IMR-90 (cell line): ENCODE results near the gene GUCY2D. TPM values are rescaled to one million over a fixed set of nuclear protein-coding genes. Genes with fewer than 3 reads are reported as not detected.

Experiments used
- ATAC-seq: fragments of 200-7000 bp; cut with Tn5 transposase; 2 replicates; pipeline ENCODE4 v1.9.1; 2020; ENCODE audit warnings: low read depth, mild to moderate bottlenecking, moderate library complexity
- BruUV-seq: library from RNA; stranded (reverse); fragments of 400-500 nt; replicated peaks from 2 replicates; lab custom pipeline; 2021; lab: Mats Ljungman, UMichigan
- CTCF ChIA-PET: fragments of 300-600 bp; formaldehyde crosslinking; extraction: SDS; loops from one replicate; lab custom pipeline; 2021; ENCODE audit warnings: antibody characterized with exemption; lab: Yijun Ruan, JAX
- POLR2A ChIA-PET: fragments of 300-600 bp; sonication (Branson Sonifier 250); formaldehyde crosslinking; loops from one replicate; lab custom pipeline; 2022; ENCODE audit warnings: antibody characterized with exemption; ENCODE audit not compliant: unreplicated experiment; lab: Charles Lee
- DNase-seq: peaks from one replicate; pipeline ENCODE4 v3.0.0; 2013
- H2AFZ ChIP-seq: replicated peaks from 2 replicates; pipeline ENCODE3; 2013; ENCODE audit warnings: low read length, mild to moderate bottlenecking; ENCODE audit not compliant: poor library complexity
- H2AK5ac ChIP-seq: 2 replicates; pipeline ENCODE4 v1.6.1; 2013; ENCODE audit warnings: low read depth, low read length, inconsistent platforms
- H2AK9ac ChIP-seq: replicated peaks from 2 replicates; pipeline ENCODE3; 2013; ENCODE audit warnings: mild to moderate bottlenecking, low read depth, low read length, moderate library complexity; ENCODE audit not compliant: poor library complexity
- H2BK120ac ChIP-seq: 2 replicates; pipeline ENCODE4 v1.6.1; 2013; ENCODE audit warnings: low read depth, low read length, inconsistent platforms
- H2BK15ac ChIP-seq: 3 replicates; pipeline ENCODE4 v1.6.1; 2013; ENCODE audit warnings: low read depth, low read length, inconsistent platforms
- H2BK20ac ChIP-seq: 2 replicates; pipeline ENCODE4 v1.6.1; 2013; ENCODE audit warnings: low read depth, mild to moderate bottlenecking, inconsistent platforms, low read length, moderate library complexity
- H2BK5ac ChIP-seq: 2 replicates; pipeline ENCODE4 v1.6.1; 2013; ENCODE audit warnings: mild to moderate bottlenecking, low read depth, low read length, inconsistent platforms; ENCODE audit not compliant: poor library complexity, severe bottlenecking
- H3K14ac ChIP-seq: replicated peaks from 2 replicates; pipeline ENCODE4 v1.6.1; 2013; ENCODE audit warnings: low read depth, low read length, inconsistent platforms
- H3K18ac ChIP-seq: 2 replicates; pipeline ENCODE4 v1.6.1; 2013; ENCODE audit warnings: low read depth, low read length, control low read depth
- H3K23ac ChIP-seq: 2 replicates; pipeline ENCODE4 v1.6.1; 2013; ENCODE audit warnings: low read depth, low read length, inconsistent platforms
- H3K27ac ChIP-seq: 2 replicates; pipeline ENCODE4 v1.5.1; 2013; ENCODE audit warnings: mild to moderate bottlenecking, control low read depth, low read length; ENCODE audit not compliant: insufficient read depth
- H3K27me3 ChIP-seq: 2 replicates; pipeline ENCODE4 v1.6.1; 2013; ENCODE audit warnings: low read length; ENCODE audit not compliant: control insufficient read depth, insufficient read depth
- H3K36me3 ChIP-seq: 2 replicates; pipeline ENCODE4 v1.6.1; 2013; ENCODE audit warnings: low read length, mixed read lengths; ENCODE audit not compliant: control insufficient read depth, insufficient read depth
- H3K4ac ChIP-seq: 2 replicates; pipeline ENCODE4 v1.6.1; 2013; ENCODE audit warnings: low read depth, low read length, inconsistent platforms
- H3K4me1 ChIP-seq: 2 replicates; pipeline ENCODE4 v1.6.1; 2013; ENCODE audit warnings: low read length, mixed read lengths; ENCODE audit not compliant: control insufficient read depth, insufficient read depth
- H3K4me2 ChIP-seq: 2 replicates; pipeline ENCODE4 v1.6.1; 2013; ENCODE audit warnings: low read depth, mild to moderate bottlenecking, control low read depth, low read length, moderate library complexity
- H3K4me3 ChIP-seq: 2 replicates; pipeline ENCODE4 v1.5.1; 2013; ENCODE audit warnings: low read depth, mild to moderate bottlenecking, control low read depth, low read length, moderate library complexity; ENCODE audit not compliant: insufficient read depth
- H3K56ac ChIP-seq: 2 replicates; pipeline ENCODE4 v1.6.1; 2013; ENCODE audit warnings: low read length, inconsistent platforms; ENCODE audit not compliant: insufficient read depth; ENCODE audit errors: extremely low read depth
- H3K79me1 ChIP-seq, 2 experiments: 2 replicates each; pipeline ENCODE4 v1.6.1; 2013; ENCODE audit warnings: low read length in 2 of 2, inconsistent platforms in 1 of 2, low read depth in 1 of 2
- H3K9ac ChIP-seq: 2 replicates; pipeline ENCODE4 v1.6.1; 2013; ENCODE audit warnings: low read depth, low read length, control low read depth
- H3K9me1 ChIP-seq: 2 replicates; pipeline ENCODE4 v1.6.1; 2013; ENCODE audit warnings: low read length, inconsistent platforms; ENCODE audit not compliant: insufficient read depth
- H3K9me3 ChIP-seq: 2 replicates; pipeline ENCODE4 v1.6.1; 2013; ENCODE audit warnings: low read length; ENCODE audit not compliant: control insufficient read depth, insufficient read depth
- H4K20me1 ChIP-seq: 2 replicates; pipeline ENCODE4 v1.6.1; 2013; ENCODE audit warnings: low read length, inconsistent platforms; ENCODE audit not compliant: insufficient read depth
- H4K5ac ChIP-seq: 2 replicates; pipeline ENCODE4 v1.6.1; 2013; ENCODE audit warnings: mild to moderate bottlenecking, low read depth, low read length, control low read depth
- H4K8ac ChIP-seq, 2 experiments: 2 replicates each; pipeline ENCODE4 v1.6.1; 2013; ENCODE audit warnings: low read depth in 2 of 2, low read length in 2 of 2, control low read depth in 1 of 2, inconsistent platforms in 1 of 2
- H4K91ac ChIP-seq: 2 replicates; pipeline ENCODE4 v1.6.1; 2013; ENCODE audit warnings: low read depth, low read length, inconsistent platforms; ENCODE audit not compliant: insufficient read depth
- MAFK ChIP-seq: IDR thresholded peaks from 2 replicates; pipeline ENCODE4 v1.6.1; 2012; ENCODE audit warnings: low read depth, low read length, improper control_type of control experiment
- RCOR1 ChIP-seq: IDR thresholded peaks from 2 replicates; pipeline ENCODE4 v1.6.1; 2012; ENCODE audit warnings: mild to moderate bottlenecking, low read length, improper control_type of control experiment; ENCODE audit not compliant: insufficient replicate concordance
- WGBS, 2 experiments: methylation state at CpG; one replicate each; pipeline versions ENCODE4 v1.1.5 to v1.1.7; 2013; ENCODE audit warnings: missing lambda C conversion rate in 2 of 2; ENCODE audit not compliant: insufficient read length in 1 of 2; ENCODE audit errors: extremely low coverage in 2 of 2; 5-methylcytosine and 5-hydroxymethylcytosine counted together
- dilution Hi-C: fragments of 300-500 bp; cut with HindIII; formaldehyde crosslinking; loops from one replicate; pipeline ENCODE4 v1.14.3; 2018; ENCODE audit warnings: low sequenced_read_pairs; ENCODE audit not compliant: unreplicated experiment
- in situ Hi-C: fragments of 300-500 bp; cut with MboI; formaldehyde crosslinking; loops from 3 replicates; pipeline ENCODE4 v1.14.3; 2019; ENCODE audit warnings: low sequenced_read_pairs, inconsistent platforms, mixed read lengths
- intact Hi-C: fragments of 100-400 bp; cut with micrococcal nuclease; formaldehyde crosslinking; loops from 2 replicates; pipeline ENCODE4 v1.10.0; 2022
- polyA plus RNA-seq, 3 experiments: library from polyadenylated mRNA; depleted of rRNA; stranded (reverse); fragments of >200 nt; gene quantifications; 2 replicates each; pipeline ENCODE4 v1.2.3, GENCODE V29; 2012; ENCODE audit warnings: low replicate concordance in 1 of 3
- total RNA-seq: library from RNA; depleted of rRNA; stranded (reverse); fragments of >200 nt; gene quantifications from 2 replicates; pipeline ENCODE4 v1.2.3, GENCODE V29; 2012
- TF ChIP-seq, protein P1 (sequence below): fragments of 150-350 bp; IDR thresholded peaks from 2 replicates; pipeline ENCODE4 v1.6.1; 2017; ENCODE audit warnings: mild to moderate bottlenecking, antibody characterized with exemption, low read length, low read depth

Gene GUCY2D
- total and polyA plus RNA-seq, 2 of the 4 experiments (the other 2 are of a cell fraction): 0.03 TPM; not detected in 1

DNA sequence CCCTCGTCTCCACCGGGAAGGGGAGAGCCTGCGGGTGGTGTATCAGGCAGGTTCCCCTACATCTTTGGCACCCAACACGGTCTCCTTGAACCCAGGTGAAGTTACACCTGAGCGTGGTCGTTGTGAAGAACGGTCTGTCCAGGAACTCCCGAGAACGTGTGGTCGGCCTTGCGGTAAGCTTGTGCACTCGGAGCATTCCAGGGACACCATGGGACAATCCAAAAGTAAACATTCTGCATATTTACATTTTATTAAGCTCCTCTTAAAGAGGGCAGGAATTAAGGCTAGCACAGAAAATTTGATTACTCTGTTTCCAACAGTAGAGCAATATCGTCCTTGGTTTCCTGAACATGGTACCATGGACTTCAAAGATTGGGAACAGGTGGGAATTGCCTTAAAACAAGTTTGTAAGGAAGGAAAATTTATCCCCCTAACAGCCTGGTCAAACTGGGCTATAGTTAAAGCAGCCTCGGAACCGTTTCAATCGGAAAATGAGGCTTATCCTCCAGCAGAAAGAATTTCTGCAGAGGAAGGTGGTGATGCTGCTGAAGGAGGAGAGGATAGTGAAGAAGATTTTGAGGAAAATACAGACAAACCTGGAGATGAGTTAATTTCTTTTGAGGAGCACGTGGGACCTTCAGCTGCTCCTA is 54.7 kb downstream of the GUCY2D start:
- no peak overlapping the region for H2BK15ac ChIP-seq
- no peak for TF ChIP-seq MAFK
- TF ChIP-seq, protein P1, sequence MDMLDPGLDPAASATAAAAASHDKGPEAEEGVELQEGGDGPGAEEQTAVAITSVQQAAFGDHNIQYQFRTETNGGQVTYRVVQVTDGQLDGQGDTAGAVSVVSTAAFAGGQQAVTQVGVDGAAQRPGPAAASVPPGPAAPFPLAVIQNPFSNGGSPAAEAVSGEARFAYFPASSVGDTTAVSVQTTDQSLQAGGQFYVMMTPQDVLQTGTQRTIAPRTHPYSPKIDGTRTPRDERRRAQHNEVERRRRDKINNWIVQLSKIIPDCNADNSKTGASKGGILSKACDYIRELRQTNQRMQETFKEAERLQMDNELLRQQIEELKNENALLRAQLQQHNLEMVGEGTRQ: no peak
- TF ChIP-seq RCOR1: no peak
- H2BK20ac ChIP-seq: no peak overlapping the region
- H4K20me1 ChIP-seq: no peaks in the 10 kb centered on the region
- H3K56ac ChIP-seq: no peak overlapping the region
- DNase-seq (no peak), ATAC-seq (no peak)
- H2AK9ac ChIP-seq: no peak overlapping the region
- H2AFZ ChIP-seq: no peak overlapping the region
- H3K4me3 ChIP-seq: no peak overlapping the region
- no peak overlapping the region for H4K5ac ChIP-seq
- no peak overlapping the region for H3K18ac ChIP-seq
- in situ Hi-C loops (no loop called here), dilution Hi-C loops (no loop called here), intact Hi-C loops (loop anchor here (1.0 to 5.0 kb wide), 5 partner anchors 68 to 314 kb away; partner anchors contain the start of genes CNTROB and TRAPPC1)
- no peaks in the 10 kb centered on the region for H3K36me3 ChIP-seq
- H4K91ac ChIP-seq: no peak overlapping the region
- no peak overlapping the region for H3K27ac ChIP-seq
- no peaks in the 10 kb centered on the region for H3K79me1 ChIP-seq
- peaks cover 45% of the 10 kb centered on the region for H3K27me3 ChIP-seq
- H2BK5ac ChIP-seq: no peak overlapping the region
- 86% methylated on average over 11 of the region's 17 CpGs; no CpG with 5 or more reads in 1 of the 2 experiments for WGBS, 2 experiments
- H3K9me1 ChIP-seq: no peaks in the 10 kb centered on the region
- H3K9ac ChIP-seq: no peak overlapping the region
- H3K4me1 ChIP-seq: peaks cover 2% of the 10 kb centered on the region; the same call in 1 of the 2 replicates
- no peak overlapping the region for H3K4ac ChIP-seq
- H4K8ac ChIP-seq: no peak overlapping the region
- H2AK5ac ChIP-seq: no peak overlapping the region
- H3K23ac ChIP-seq: no peak overlapping the region
- no TSS peak for BruUV-seq
- no peak overlapping the region for H3K4me2 ChIP-seq
- CTCF ChIA-PET: interaction anchor here (0.6 to 2.8 kb wide), 6 partner anchors 10 to 59 kb away, joined by 3 to 15 read pairs (median 4); no protein-coding TSS in a partner anchor
- no peaks in the 10 kb centered on the region for H3K9me3 ChIP-seq
- H2BK120ac ChIP-seq: no peak overlapping the region
- POLR2A ChIA-PET: interaction anchor here (0.6 kb wide), 1 partner anchor 525 kb away, joined by 4 read pairs; no protein-coding TSS in a partner anchor
- H3K14ac ChIP-seq: no peak overlapping the region
